ENCODE measurements around the gene NGRN. TPM values are rescaled to one million over a fixed set of nuclear protein-coding genes. Genes with fewer than 3 reads are reported as not detected.

The NGRN gene
- total RNA-seq, 1 donor from 2014 or later: 34.1 TPM

GRCh38 chr15:90261811-90262210 is 3.7 kb upstream of the NGRN start:
- POLR2A ChIA-PET: interaction anchor here (2.1 kb wide), 1 partner anchor 31 kb away, joined by 6 read pairs; no protein-coding TSS in a partner anchor
- no peak overlapping the region for H3K4me3 Mint-ChIP-seq
- H3K36me3 Mint-ChIP-seq (ENCODE audit: low read depth): peaks cover 8% of the 10 kb centered on the region
- H3K27me3 Mint-ChIP-seq: no peaks in the 10 kb centered on the region
- no peak for TF ChIP-seq CTCF (IDR thresholded peaks at IDR 0.05)
- H3K9me3 Mint-ChIP-seq: no peaks in the 10 kb centered on the region
- intact Hi-C loops (cut with micrococcal nuclease): no loop called here
- ATAC-seq (ENCODE audit: low read depth): no peak
- no peak for DNase-seq
- peaks cover 22% of the 10 kb centered on the region for H3K4me1 Mint-ChIP-seq
- CTCF ChIA-PET: no interaction called here
- H3K27ac Mint-ChIP-seq: no peak overlapping the region

DNA sequence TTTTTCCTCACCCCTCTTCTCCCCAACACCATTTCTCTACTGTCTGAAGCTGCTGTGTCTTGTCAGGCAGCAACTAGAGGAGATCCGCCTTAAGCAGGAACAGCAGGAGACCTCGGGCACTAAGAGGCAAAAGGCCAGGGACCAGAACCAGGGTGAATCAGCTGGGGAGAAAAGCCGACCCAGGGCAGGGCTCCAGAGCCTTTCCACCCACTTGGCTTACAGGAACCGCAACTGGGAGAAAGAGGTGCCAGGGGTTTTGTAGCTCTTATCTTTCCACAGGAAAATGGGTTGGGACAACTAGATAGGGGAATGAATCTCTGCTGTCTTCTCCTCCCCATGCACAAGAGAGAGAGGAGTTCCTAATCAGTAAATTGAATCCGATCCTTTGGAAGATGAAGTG is 3.0 kb upstream of the NGRN start:
- Mint-ChIP-seq H3K36me3 (ENCODE audit: low read depth) (peaks cover 14% of the 10 kb centered on the region), H3K27me3 (no peaks in the 10 kb centered on the region), H3K4me1 (peaks cover 28% of the 10 kb centered on the region), H3K4me3 (no peak overlapping the region), H3K27ac (no peak overlapping the region), H3K9me3 (no peaks in the 10 kb centered on the region)
- no peak for ATAC-seq (ENCODE audit: low read depth)
- CTCF ChIA-PET: no interaction called here
- DNase-seq: no peak
- POLR2A ChIA-PET: interaction anchor here (1.1 to 2.1 kb wide), 2 partner anchors 28 to 32 kb away, joined by 5 to 6 read pairs; partner anchors contain the start of genes CIB1 and GDPGP1
- TF ChIP-seq CTCF (IDR thresholded peaks at IDR 0.05): no peak
- intact Hi-C loops (cut with micrococcal nuclease): no loop called here

- ChIA-PET CTCF (no interaction called here), POLR2A (interaction anchor here (1.7 kb wide), 1 partner anchor 86 kb away, joined by 3 read pairs; no protein-coding TSS in a partner anchor)
- Mint-ChIP-seq H3K4me3 (peak overlapping the region; percentile 93), H3K4me1 (peaks cover 43% of the 10 kb centered on the region), H3K27ac (peak overlapping the region; percentile 91), H3K9me3 (no peaks in the 10 kb centered on the region), H3K27me3 (no peaks in the 10 kb centered on the region), H3K36me3 (ENCODE audit: low read depth) (peaks cover 28% of the 10 kb centered on the region)
- TF ChIP-seq CTCF (IDR thresholded peaks at IDR 0.05): no peak
- DNase-seq (no peak), ATAC-seq (ENCODE audit: low read depth) (no peak)
- intact Hi-C loops (cut with micrococcal nuclease): loop anchor here (1.0 kb wide), 2 partner anchors 30 to 45 kb away; partner anchors contain the start of gene GDPGP1
These were observed 801 bp upstream of the NGRN start for GRCh38 chr15:90264671-90265070.

DNA sequence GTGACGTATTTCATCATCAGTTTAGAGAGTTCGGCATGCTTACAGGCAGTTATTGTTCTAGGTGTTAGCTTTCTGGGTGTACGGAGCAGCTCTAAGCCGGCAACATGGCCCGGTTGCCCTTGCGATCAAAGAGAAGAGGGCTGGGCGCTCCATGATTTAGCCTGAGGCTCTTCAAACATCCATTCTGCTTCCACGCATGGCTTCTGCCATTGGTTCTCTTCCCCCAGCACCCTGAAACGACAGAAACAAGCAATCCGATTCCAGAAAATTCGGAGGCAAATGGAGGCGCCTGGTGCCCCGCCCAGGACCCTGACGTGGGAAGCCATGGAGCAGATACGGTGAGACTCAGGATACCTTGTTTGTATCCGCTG is 574 bp downstream of the NGRN start:
- no peak for DNase-seq
- POLR2A ChIA-PET: interaction anchor here (0.6 to 2.4 kb wide), 12 partner anchors 17 to 666 kb away, joined by 3 to 43 read pairs (median 4); partner anchors contain the start of genes CIB1, GDPGP1, HDDC3 and IQGAP1
- H3K27me3 Mint-ChIP-seq: no peaks in the 10 kb centered on the region
- intact Hi-C loops (cut with micrococcal nuclease): no loop called here
- peak overlapping the region; percentile 91 for H3K27ac Mint-ChIP-seq
- CTCF ChIA-PET: interaction anchor here (0.8 to 1.4 kb wide), 5 partner anchors 17 to 104 kb away, joined by 3 to 5 read pairs (median 3); partner anchors contain the start of genes CIB1, GDPGP1 and TTLL13
- H3K9me3 Mint-ChIP-seq: no peaks in the 10 kb centered on the region
- H3K4me3 Mint-ChIP-seq: peak overlapping the region; percentile 93
- peaks cover 39% of the 10 kb centered on the region for H3K36me3 Mint-ChIP-seq (ENCODE audit: low read depth)
- no peak for TF ChIP-seq CTCF (IDR thresholded peaks at IDR 0.05)
- ATAC-seq (ENCODE audit: low read depth): peak; percentile 19
- H3K4me1 Mint-ChIP-seq: peaks cover 53% of the 10 kb centered on the region

DNA sequence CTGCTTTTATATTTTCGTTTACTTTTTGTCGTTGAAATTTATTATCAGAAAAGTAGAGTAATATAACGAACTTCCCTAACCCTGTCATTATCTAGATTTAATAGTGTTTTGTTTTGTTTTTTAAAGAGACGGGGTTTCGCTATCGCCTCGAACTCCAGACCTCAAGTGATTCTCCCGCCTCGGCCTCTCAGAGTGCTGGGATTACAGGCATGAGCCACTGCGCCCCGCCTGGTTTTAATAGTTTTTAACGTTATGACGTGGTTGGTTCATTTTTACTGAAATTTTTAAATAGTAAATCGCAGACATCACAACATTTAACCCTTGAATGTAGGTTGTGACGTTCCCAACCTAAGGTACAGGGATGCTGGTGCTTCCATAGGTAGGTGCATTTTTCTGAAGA is 1.0 kb downstream of the NGRN start:
- peaks cover 56% of the 10 kb centered on the region for H3K4me1 Mint-ChIP-seq
- POLR2A ChIA-PET: interaction anchor here (0.6 to 2.4 kb wide), 8 partner anchors 17 to 666 kb away, joined by 3 to 43 read pairs (median 8); partner anchors contain the start of genes CIB1, GDPGP1, HDDC3 and IQGAP1
- TF ChIP-seq CTCF (IDR thresholded peaks at IDR 0.05): no peak

More for the DNA sequence above, 1.0 kb downstream of the NGRN start:
- Mint-ChIP-seq H3K4me3 (peak overlapping the region; percentile 93), H3K27ac (peak overlapping the region; percentile 91), H3K9me3 (no peaks in the 10 kb centered on the region), H3K36me3 (ENCODE audit: low read depth) (peaks cover 43% of the 10 kb centered on the region), H3K27me3 (no peaks in the 10 kb centered on the region)
- CTCF ChIA-PET: interaction anchor here (1.4 kb wide), 1 partner anchor 17 kb away, joined by 3 read pairs; the partner anchor contains the start of gene TTLL13
- intact Hi-C loops (cut with micrococcal nuclease): no loop called here
- ATAC-seq (ENCODE audit: low read depth): no peak
- no peak for DNase-seq
